RWPE1 (cell line): Measurements from ENCODE around the gene CLHC1.

ENCODE experiments used
- CTCF ChIA-PET: fragments of 350-600 bp; sonication (Branson Sonifier 250); formaldehyde crosslinking; extraction: SDS; loops from one replicate; lab custom pipeline; 2021; lab: Yijun Ruan, JAX
- POLR2A ChIA-PET: fragments of 400-600 bp; formaldehyde crosslinking; extraction: SDS; loops from one replicate; lab custom pipeline; 2020; ENCODE audit warnings: antibody characterized with exemption; ENCODE audit not compliant: low non-redundant PET; lab: Yijun Ruan, JAX
- DNase-seq: peaks from one replicate; pipeline ENCODE4 v3.0.0; 2012; ENCODE audit warnings: low spot score
- H3K27ac ChIP-seq: fragments of 450-650 bp; 2 replicates; pipeline ENCODE4 v1.5.1; 2017
- TF ChIP-seq, protein P1 (sequence below): fragments of 450-650 bp; conservative IDR thresholded peaks from 2 replicates; pipeline ENCODE4 v1.5.1; 2017; ENCODE audit warnings: low read depth, mild to moderate bottlenecking

The CLHC1 gene

DNA sequence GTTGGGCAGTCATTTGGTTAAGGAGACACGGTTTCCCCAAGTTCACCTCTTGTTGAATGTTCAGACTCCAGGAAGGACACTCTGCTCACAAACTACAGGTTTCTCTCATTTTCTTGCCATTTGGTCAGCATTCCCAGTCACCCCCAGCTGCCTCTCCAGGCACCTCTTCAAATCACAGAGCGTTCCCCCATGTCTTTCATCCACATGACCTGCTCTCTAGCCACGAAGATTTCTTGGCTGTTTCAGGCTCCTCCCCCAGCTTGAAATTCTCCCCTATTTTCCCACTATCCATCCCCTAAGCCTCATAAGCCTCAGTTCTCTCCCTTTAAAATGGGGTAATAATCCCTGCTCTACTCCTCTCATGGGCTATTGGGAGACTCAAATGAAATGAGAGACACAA, 92.8 kb downstream of the CLHC1 start:
- no peak overlapping the region for H3K27ac ChIP-seq
- CTCF ChIA-PET = no interaction called here
- POLR2A ChIA-PET = no interaction called here
- no peak for DNase-seq
- TF ChIP-seq, protein P1, sequence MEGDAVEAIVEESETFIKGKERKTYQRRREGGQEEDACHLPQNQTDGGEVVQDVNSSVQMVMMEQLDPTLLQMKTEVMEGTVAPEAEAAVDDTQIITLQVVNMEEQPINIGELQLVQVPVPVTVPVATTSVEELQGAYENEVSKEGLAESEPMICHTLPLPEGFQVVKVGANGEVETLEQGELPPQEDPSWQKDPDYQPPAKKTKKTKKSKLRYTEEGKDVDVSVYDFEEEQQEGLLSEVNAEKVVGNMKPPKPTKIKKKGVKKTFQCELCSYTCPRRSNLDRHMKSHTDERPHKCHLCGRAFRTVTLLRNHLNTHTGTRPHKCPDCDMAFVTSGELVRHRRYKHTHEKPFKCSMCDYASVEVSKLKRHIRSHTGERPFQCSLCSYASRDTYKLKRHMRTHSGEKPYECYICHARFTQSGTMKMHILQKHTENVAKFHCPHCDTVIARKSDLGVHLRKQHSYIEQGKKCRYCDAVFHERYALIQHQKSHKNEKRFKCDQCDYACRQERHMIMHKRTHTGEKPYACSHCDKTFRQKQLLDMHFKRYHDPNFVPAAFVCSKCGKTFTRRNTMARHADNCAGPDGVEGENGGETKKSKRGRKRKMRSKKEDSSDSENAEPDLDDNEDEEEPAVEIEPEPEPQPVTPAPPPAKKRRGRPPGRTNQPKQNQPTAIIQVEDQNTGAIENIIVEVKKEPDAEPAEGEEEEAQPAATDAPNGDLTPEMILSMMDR = no peak

DNA sequence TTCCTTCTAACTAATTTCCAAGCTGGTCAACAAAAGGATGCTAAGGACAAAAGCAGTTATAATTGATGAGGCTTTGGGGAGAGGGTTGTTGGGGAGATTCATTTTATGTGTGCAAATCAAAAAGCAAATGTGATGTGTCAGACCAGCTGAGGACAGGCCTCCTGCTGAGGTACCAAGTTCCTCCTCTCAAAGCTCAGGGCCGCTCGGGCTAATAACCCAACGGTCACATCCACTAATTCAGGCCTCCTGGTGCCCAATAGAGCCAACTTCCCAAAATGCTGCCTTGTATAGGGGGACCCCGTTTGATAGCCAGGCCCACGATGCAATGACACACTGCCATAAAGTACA, 93.2 kb downstream of the CLHC1 start:
- CTCF ChIA-PET = interaction anchor here (0.7 kb wide), 1 partner anchor 90 kb away, joined by 4 read pairs; no protein-coding TSS in a partner anchor
- H3K27ac ChIP-seq = no peak overlapping the region
- POLR2A ChIA-PET = no interaction called here
- DNase-seq = no peak
- TF ChIP-seq, protein P1 = no peak

DNA sequence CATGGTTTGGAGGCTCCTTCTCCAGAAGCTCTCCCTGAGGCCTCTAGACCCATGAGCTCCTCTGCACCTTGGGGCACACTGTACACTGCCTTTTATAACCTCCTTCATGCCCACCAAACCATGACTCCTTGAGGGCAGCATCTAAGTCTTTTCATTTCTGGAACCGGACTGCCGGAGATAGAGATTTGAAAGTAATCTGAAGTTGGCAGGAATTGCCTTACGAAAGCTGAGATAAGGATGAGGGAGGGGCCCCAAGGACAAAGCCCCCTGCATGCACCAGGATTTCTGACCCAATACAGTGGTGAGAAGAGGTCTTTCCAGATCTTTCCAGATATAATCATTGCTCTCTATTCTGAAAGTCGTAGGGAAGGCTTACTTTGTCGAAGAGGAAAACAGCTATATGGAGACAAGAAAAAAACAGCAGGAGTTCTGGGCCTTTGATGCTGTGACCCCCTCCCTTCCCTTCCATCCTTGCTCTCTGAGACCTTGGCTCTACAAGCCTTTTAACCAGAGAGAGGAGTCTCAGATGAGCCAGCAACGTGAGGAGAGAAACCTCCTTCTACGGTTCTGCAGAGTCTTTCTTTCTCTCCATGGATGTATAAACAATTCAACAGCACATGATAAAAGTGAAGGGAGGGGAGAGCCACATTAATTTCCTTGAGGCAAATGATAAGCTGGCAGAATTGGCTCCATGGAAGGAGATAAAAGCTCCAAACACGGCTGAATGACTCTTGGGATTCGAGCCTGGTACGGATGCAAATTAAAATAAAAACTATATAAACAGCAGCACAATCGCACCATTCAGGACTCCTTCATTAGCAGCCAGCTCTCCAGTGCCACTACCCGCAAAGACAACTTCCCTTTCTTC, 93.8 kb downstream of the CLHC1 start:
- TF ChIP-seq, protein P1 = no peak
- no peak overlapping the region for H3K27ac ChIP-seq
- ChIA-PET CTCF (interaction anchor here (0.6 to 0.7 kb wide), 2 partner anchors 9 to 89 kb away, joined by 3 to 4 read pairs; no protein-coding TSS in a partner anchor), POLR2A (interaction anchor here (0.6 kb wide), 1 partner anchor 89 kb away, joined by 3 read pairs; no protein-coding TSS in a partner anchor)
- no peak for DNase-seq

DNA sequence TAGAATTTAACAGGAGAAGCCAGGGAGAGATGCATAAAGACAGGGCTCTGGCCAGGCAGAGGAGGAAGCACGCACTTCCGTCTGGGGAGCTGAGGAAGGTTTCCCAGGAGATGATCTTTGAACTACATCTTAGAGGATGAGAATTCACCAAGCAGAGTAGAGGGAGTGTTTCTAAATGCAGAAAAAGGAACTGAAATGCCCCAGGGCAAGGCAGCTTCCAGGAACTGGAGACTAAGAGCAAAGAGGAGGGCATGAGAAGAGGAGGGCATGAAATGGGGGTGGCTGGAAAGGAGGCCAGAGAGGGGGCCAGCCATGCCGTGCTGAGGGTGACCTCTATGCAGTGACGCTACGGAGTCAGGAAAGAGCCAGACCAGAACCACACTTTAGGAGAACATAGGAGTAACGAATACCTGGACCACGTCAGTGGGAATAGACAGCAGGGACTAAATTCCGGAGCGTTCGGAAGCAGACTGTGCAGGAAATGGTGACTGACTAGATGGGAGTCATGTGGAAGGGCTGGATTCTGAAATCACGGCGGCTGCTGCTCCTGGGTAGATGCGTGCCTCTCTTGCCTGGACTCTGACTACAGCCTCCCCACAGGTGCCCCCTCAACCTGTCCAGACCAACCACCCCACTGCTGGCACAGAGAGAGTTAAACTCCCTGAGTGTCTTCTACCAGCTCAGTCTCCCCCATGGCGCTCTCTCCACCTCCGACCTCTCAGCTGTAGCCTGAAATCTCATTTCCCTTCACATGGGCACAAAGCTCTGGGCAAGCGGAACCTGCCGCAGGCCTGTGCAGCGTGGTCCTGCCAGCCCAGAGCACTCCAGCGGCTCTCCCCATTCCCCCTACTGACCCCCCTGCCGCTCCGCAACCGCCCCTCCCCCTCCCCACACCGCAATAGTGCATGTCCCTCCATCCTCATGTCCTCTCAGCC, 94.8 kb downstream of the CLHC1 start:
- CTCF ChIA-PET = interaction anchor here (0.6 to 1.1 kb wide), 2 partner anchors 8 to 10 kb away, joined by 3 read pairs; no protein-coding TSS in a partner anchor
- H3K27ac ChIP-seq = no peak overlapping the region
- POLR2A ChIA-PET = interaction anchor here (0.6 kb wide), 1 partner anchor 88 kb away, joined by 3 read pairs; no protein-coding TSS in a partner anchor
- DNase-seq = no peak
- TF ChIP-seq, protein P1 = no peak

DNA sequence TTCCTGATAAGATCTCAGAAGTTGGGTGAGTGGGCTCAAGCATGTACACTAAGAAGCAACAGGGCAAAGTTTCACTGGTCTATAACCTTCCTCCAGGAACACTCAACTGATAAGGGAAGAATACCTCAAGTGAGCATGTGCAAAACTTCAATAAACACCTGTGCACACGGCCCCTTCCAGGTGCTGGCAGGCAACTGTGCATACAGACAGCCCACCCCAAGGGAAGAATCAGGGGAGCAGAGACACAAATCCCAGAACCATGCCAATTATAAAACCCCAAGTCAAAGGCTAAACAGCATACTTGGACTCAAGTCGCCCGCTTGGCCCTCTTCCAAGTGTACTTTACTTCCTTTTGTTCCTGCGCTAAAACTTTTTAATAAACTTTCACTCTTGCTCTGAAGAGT, 96.0 kb downstream of the CLHC1 start:
- TF ChIP-seq, protein P1 = no peak
- ChIA-PET POLR2A (no interaction called here), CTCF (interaction anchor here (0.7 to 1.1 kb wide), 2 partner anchors 9 to 38 kb away, joined by 3 to 4 read pairs; no protein-coding TSS in a partner anchor)
- DNase-seq = no peak
- no peak overlapping the region for H3K27ac ChIP-seq

DNA sequence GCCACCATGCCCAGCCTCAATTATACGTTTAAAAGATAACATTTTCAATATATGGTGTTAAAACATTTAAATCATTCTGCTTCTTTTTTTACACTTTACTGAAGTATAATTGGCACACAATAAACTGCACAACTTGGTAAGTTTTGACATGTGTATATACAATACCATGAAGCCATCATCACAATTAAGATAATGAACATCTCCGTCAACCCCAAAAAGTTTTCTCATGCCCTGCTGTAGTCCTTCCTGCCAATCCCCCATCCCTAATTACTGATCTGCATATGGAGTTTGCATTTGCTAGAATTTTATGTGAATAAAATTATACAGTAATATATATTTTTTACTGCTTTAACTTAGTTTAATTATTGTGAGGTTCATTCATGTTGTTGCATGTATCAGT, 96.6 kb downstream of the CLHC1 start:
- POLR2A ChIA-PET = no interaction called here
- no peak for DNase-seq
- CTCF ChIA-PET = no interaction called here
- no peak overlapping the region for H3K27ac ChIP-seq
- TF ChIP-seq, protein P1 = no peak
